LNCaP clone FGC (cell line): Measurements from ENCODE around the gene APLP1.

Source experiments
- DNase-seq: peaks from one replicate; pipeline ENCODE4 v3.0.0-alpha.2; 2011; ENCODE audit warnings: low read depth
- H3K4me3 ChIP-seq: 2 replicates; pipeline ENCODE4 v1.5.1; 2011; ENCODE audit warnings: mild to moderate bottlenecking, low read depth, low read length, control low read depth
- TF ChIP-seq, protein P1 (sequence below): IDR thresholded peaks from 2 replicates; pipeline ENCODE4 v1.5.1; 2012; ENCODE audit warnings: mild to moderate bottlenecking; ENCODE audit not compliant: control insufficient read depth, insufficient read depth; ENCODE audit errors: extremely low read depth

Gene APLP1

DNA sequence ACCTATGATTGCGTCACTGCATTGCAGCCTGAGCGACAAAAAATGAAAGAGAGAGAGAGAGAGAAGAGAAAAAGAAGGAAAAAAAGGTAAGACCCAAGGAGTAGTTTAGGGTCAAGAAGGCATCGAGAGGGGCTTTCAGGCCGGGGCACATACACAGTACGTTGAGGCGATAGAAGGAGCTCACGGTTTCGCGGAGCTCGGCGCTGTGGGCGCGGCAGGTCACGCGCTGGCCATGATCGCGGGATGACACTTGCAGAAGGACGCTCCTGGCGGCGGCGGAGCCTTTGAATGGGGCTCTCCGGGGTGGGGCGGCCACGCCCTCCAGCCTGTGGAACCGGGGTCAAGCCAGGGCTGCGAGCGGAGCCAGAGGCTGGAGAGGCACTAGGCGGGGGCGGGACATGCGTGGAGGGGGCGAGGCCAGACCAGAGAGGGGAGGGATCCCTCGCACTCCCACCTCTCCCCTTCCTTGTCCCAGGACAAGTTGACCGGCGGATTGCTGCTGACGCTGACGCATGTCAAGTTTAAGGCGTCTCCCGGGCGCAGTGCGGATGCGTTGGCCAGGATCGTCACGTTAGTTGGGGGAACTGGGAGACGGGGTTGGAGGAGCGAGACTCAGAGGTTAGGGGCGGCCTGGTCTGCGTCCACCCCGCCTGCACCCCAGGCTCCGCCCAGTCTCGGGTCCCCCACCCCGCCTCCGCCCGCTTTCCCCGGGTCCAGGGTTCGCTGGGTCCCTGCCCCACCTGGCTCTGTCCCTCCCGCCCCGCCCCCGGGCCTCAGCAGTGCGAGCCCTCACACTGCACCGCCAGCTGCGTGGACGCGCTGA, 22.9 kb upstream of the APLP1 start:
- no peak for DNase-seq
- H3K4me3 ChIP-seq, result peak overlapping the region; percentile 23
- TF ChIP-seq, protein P1, sequence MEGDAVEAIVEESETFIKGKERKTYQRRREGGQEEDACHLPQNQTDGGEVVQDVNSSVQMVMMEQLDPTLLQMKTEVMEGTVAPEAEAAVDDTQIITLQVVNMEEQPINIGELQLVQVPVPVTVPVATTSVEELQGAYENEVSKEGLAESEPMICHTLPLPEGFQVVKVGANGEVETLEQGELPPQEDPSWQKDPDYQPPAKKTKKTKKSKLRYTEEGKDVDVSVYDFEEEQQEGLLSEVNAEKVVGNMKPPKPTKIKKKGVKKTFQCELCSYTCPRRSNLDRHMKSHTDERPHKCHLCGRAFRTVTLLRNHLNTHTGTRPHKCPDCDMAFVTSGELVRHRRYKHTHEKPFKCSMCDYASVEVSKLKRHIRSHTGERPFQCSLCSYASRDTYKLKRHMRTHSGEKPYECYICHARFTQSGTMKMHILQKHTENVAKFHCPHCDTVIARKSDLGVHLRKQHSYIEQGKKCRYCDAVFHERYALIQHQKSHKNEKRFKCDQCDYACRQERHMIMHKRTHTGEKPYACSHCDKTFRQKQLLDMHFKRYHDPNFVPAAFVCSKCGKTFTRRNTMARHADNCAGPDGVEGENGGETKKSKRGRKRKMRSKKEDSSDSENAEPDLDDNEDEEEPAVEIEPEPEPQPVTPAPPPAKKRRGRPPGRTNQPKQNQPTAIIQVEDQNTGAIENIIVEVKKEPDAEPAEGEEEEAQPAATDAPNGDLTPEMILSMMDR, result no peak

GRCh38 chr19:35846038-35846668, 22.2 kb upstream of the APLP1 start:
- TF ChIP-seq, protein P1, result no peak
- H3K4me3 ChIP-seq, result no peak overlapping the region
- DNase-seq, result no peak

DNA sequence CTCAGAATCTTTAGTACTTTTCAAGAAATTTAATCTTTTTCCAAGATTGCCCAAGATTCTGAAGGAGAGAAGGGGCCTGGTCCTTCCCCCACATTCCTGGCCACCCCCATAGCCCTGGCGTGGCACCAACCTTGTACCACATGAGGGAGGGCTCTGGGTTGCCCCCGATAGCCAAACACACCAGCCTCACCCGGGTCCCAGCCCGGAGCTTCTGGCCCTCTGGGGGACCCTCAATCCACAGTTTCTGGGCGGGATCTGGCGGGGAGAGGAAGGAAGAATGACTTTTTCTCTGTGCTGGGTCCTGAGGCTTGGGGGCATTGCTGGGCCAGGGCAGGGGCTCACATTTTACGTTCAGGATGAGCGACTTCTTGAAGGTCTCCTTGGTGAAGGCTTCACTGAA, 20.5 kb upstream of the APLP1 start:
- no peak overlapping the region for H3K4me3 ChIP-seq
- no peak for DNase-seq
- TF ChIP-seq, protein P1, result no peak

DNA sequence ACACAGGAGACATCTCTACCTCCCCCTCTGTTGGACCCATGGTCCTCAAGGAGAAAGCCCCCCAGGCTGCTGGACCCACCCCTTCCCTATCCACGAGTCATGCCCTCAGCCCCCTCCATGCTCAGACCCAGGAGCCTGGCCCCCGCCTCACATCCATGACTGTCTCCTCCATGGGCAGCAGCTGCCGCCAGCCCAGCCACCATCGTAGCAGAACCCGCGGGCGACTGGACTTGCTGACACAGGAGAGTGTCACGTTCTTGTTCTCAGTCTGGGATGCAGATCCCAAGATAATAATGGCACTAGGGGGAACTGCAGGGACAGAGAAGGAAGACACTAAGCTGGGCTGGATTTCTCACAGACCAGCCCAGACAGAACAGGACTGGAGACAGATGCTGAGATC, 19.9 kb upstream of the APLP1 start:
- no peak overlapping the region for H3K4me3 ChIP-seq
- DNase-seq, result no peak
- TF ChIP-seq, protein P1, result no peak

GRCh38 chr19:35848919-35849505, 19.4 kb upstream of the APLP1 start:
- TF ChIP-seq, protein P1, result no peak
- no peak overlapping the region for H3K4me3 ChIP-seq
- no peak for DNase-seq

DNA sequence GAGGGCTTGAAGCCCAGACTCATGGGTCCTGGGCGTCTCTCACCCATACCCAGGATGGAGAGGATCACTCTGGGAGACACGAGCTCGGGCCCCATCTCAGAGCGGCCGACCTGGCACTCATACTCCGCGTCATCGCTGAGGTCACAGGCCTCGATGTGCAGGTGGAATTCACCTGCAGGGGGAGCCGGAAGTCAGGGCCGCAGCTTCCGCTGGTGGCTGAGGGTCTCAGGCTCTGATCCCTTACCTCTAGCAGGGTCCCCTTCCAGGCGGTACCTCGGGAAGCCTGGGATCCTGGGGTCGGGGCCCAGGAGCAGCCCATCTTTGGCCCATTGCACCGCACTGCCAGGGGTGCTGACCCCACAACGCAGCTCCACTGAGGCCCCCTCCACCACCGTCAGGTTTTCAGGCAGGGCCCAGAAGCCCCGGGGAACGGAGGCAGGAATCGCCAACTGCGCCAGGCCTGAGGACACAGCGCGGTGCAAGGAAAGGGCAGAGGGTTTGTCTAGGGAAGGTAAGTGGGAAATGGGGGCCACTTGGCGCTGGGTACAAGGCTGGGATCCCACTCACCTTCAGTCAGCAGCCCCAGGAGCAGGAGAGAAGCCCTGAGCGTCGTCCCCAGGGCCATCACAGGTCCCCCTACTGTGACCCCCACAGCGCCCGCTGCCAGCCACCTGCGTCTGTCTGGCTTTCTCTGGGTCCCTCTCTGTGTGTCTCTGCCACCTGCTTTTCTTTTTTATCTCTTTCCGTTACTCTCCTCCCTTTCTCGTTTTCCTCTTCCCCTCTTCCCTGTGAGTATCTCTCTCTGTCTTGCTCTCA, 17.0 kb upstream of the APLP1 start:
- TF ChIP-seq, protein P1, result no peak
- no peak for DNase-seq
- no peak overlapping the region for H3K4me3 ChIP-seq
